PC-9 (cell line): Measurements from ENCODE around the gene RUNX2.

ENCODE experiments used
- CTCF ChIP-seq: fragments of 200-600 bp; sonication (generic); conservative IDR thresholded peaks from 2 replicates; pipeline ENCODE4 v1.6.1; 2017; ENCODE audit warnings: mixed run types, antibody characterized with exemption, mild to moderate bottlenecking, moderate library complexity
- EZH2 ChIP-seq: fragments of 200-600 bp; sonication (generic); IDR thresholded peaks from 2 replicates; pipeline ENCODE4 v1.8.0; 2017; ENCODE audit warnings: antibody characterized with exemption, low read depth

GRCh38 chr6:45688180-45688579, 360.1 kb downstream of the RUNX2 start:
- TF ChIP-seq CTCF (no peak), EZH2 (no peak)
